Measurements from ENCODE around the gene VPS54. TPM values are rescaled to one million over a fixed set of nuclear protein-coding genes. Genes with fewer than 3 reads are reported as not detected.

Gene VPS54
- total RNA-seq, 1 donor from 2014 or later, result 22.2 TPM

DNA sequence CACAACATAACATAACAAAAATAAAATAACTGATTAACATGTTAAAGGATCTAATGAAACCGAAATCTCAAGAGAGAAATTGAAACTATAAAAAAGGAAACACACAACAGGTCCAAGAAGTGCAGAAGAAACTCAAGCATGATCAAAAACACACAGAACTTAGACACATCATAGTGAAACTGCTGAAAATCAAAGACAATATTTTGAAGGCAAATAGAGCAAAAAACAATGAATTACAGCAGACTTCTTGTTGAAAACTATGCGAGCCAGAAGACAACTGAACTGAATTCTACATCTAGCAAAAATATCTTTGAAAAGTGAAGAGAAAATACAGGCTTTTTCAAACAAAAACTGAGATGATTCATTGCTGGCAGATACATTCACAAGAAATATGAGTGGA, 116.2 kb downstream of the VPS54 start:
- no peak for DNase-seq (ENCODE audit: low spot score)

DNA sequence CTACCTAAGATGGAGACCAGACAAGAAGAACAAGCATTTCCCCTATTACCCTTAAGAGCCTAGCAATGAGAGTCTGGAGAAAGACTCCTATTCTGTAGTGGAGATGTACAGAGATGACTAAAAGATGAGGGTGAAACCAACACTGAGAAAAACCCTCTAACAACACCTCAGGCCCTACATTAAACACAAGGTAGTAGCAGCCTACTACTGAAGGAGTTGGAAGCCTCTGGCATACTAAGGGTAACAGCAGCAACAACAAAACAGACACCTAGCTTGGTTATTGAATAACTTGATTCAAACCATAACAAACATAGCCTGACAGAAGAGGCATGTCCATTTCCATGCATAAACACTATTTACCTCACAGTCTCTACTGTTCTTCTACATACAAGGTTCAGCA, 117.1 kb downstream of the VPS54 start:
- DNase-seq (ENCODE audit: low spot score), result no peak

DNA sequence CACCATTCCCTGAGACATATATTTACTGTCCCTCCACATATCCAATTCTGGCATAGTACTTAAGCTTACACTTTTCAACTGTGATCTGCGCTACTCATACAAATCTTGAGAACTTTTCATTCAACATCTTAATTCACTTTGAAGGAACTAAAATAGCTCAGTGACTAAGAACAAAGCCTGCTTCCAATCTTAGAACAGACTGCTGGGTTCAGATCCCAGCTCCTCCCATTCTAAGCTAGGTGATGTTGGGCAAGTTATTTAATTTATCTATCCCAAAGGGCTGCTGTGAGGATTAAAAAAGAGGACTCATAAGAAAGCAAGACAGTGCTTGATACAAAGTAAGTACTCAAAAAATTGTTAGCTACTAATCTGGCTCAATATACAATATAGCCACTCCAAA, 119.6 kb downstream of the VPS54 start:
- DNase-seq (ENCODE audit: low spot score), result no peak

DNA sequence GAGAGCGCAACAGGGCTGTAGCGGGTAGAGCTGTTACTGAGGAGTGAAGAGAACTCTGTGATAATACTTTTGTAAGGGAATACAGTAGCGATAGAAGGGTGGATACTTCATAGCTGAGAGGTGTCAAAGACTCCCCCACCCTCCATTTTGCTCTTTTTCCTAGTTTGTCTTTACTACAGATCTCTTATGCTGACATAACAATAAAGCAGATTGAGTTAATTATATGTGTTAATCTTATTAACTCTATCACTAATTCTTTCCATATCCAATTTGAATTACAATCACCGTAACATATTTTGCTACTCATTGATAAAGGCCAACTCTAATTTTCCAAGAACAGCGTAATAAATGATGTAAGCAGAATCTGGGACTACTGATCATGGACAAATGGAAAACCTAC, 120.4 kb downstream of the VPS54 start:
- DNase-seq (ENCODE audit: low spot score), result no peak

DNA sequence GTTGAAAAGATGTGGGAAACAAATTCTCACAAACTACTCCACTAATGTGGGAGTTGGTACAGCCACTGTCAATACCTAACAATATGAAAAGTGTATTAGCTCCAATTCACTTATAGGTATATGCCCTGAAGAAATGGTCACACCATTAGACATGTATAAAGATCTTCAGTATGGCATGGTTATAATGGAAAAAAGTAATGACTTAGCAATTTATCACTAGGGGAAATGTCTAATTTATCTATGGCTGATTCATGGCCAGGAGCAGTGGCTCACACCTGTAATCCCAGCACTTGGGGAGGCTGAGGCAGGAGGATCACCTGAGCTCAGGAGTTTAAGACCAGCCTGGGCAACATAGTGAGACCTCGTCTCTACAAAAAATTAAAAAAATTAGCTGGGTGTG, 125.1 kb downstream of the VPS54 start:
- DNase-seq (ENCODE audit: low spot score), result no peak

DNA sequence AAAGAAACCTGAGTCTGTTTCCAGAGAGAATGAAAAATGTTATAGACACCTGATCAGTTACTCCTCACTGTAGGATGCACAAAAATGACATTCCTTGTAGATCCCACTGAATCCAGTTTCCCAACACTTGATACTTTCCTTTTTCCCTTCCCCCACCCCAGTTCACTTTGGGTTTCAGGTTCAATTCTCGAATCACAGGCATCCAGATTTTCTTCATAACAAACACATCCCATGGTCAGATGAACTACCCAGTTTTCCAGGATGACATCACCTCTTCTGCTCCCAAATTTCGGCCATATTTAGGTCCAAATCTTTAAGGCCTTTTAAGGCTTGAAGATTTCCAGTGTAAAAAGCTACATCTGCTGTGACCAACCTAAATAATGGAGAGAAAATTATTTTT, 126.1 kb downstream of the VPS54 start:
- DNase-seq (ENCODE audit: low spot score), result no peak

DNA sequence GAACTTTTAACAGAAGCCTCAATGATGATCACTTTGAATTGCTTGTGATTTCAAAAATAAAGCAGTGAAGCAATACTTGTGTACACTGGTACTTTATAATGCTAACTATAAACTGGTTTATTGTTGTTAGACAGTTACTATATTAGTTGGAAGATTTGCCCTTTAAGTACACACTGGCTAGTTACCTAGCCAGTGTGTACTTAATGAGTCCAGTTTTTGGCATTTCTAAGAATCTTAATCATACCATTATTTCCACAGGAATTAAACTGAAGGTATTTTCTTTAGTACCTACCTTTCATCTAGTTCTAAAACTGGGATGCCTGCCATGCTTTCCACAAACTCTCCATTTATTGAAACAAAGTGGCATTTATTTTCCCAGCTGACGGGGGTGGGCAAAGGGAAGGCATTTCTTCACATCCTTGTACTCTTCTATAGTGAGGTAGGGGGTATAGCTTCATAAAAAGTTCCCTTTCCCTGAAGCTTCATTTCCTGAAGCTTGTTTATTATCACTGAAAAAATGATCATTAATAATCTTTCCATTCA, 127.7 kb downstream of the VPS54 start:
- no peak for DNase-seq (ENCODE audit: low spot score)

DNA sequence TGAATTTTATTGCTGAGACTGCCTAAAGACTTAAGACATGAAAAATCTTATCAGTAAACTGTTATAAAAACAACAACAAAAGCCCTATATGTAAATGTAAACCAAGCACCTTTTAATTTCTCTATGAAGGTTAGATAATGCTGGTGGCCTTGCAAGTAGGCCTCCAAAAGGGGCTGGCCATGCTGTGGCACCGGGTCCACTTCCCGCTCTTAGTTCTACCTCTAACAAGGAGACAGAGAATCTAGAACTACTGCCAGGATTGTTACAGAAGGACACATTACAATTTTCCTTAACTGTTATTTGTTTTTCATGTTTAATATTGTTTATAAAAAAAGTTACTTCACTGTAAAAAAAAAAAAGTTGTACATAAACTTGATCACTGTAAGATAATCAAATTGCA, 128.6 kb downstream of the VPS54 start:
- no peak for DNase-seq (ENCODE audit: low spot score)

DNA sequence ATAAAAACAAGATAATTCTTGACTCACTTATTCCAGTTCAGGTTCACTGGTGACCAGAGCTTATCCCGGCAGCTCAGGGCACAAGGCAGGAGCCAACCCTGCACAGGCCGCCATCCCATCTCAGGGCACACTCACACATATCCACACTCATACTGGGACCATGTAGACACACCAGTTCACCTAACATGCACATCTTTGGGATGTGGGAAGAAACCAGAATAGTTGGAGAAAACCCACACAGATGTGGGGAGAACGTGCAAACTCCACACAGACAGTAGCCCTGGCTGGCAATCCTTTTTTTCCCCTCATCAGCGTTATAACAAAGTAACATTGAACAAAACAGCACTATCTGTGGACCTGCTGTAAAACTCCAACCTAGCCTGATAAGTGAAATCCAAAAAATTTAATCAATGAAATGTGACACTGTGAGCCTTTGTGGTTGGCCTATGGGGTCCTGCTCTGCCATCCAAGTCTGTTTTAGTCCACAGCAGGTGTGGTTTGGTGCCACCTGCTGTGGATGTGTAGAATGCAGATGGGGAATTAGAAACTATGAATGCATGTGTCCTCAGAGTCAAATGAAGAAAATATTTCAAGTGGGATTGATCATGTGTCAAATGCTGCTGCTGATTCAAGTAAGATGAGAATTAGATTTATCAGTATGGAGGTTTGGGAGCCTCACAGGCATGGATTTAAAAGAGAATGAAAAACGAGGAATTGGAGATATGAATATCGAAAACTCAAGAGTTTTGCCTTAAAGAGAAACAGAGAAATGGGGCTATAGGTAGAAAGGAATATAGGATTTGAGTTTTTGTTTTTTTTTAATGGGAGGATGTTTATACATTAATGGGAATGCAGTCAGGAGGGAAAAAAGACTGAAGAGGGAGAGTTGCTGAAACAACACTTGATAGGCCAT, 130.5 kb downstream of the VPS54 start:
- no peak for DNase-seq (ENCODE audit: low spot score)

DNA sequence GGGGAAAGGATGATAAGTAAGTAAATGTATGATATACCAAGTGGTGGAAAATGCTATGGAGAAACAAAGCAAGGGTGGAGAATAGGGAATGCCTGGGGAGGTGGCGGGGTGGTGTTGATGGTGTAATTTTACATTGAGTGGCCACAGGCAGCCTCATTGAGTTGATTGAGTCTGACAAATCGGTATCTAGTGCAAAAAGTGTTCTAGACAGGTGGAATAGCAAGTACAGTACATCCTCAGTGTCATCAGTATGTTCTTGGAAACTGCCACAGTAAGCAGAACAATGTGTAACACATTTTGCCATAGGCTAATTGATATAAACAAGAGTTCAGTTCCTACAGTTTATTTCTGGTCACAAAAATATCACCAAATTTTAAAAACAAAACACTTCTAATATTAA, 131.2 kb downstream of the VPS54 start:
- no peak for DNase-seq (ENCODE audit: low spot score)

DNA sequence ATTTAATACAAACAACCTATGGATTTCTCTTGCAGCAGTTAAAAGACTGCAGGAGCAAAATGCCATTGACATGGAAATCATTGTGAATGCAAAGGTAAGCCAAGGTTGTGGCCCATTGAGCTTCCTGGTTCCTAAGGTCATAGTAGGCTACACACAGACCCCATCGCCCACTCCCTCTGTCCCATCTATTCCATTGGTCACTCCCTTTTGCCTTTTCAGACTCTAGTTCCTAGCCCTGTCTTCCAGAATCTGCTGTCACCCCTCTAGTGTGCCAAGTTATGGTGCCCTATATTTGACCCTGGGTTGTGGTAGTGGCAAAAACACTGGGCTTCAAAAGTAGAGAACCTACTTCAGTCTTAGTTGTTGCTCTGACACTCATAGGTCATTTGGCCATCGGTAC, 132.8 kb downstream of the VPS54 start:
- no peak for DNase-seq (ENCODE audit: low spot score)

DNA sequence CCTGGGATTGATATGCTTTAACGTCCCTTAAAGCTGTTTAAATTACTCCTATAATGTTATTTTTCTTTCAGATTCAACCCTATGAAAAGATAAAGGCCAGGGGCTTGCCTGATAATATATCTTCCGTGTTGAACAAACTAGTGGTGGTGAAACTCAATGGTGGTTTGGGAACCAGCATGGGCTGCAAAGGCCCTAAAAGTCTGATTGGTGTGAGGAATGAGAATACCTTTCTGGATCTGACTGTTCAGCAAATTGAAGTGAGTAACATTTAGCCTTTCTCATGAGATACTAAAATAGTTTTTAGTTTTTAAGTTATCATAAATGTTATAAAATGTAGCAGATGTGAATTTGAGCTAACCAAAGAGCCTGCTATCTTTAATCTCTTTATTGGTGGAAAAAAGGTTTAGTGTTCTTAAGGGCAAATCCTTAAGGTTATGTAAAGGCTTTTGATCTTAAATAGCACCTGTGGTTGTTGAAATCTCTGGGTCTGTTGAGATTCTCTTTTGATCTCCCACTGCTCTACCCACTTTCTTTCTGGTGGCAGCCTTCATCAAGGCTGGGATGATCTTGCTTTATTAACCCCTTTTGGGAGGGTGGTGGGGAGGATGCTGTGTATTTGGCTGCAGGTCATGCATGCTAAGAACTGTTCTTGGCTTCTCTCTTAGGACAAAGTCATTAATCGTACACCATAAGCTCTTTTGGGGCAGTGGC, 136.7 kb downstream of the VPS54 start:
- no peak for DNase-seq (ENCODE audit: low spot score)

DNA sequence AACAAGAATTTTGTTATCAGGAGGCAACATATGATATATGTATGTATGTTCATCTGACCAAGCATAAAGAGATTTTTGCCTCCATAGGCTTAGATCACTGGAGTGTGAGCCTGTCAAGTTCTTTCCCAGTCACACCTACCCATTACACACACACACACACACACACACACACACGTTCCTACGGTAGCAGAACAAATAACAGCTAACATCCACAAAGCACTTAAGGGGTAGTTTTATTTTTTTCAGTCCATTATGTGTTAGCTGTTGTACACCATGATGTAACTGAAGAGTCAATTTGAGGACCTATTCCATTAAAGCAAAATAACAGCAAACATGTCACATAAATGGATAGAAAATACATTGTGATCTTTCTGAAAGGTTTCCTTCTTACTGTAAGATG, 138.0 kb downstream of the VPS54 start:
- no peak for DNase-seq (ENCODE audit: low spot score)

DNA sequence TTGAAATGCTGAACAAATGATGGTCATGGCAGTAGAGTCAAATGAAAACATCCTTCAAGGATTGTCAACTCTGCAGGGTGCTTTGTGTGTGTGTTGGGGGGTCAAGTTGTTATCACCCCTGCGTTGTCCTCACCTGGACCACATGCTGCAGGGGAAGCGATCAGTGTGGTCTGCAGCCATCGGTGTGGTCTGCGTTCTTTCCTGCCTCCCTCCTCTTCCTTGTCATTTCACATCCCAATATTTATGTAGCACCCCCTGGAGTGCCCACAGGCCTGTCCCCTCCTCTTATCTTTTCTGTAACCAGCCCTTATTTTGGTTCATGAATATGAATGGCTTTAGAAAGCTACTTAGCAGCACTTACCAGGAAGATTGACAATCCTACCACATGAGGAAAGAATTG, 138.6 kb downstream of the VPS54 start:
- DNase-seq (ENCODE audit: low spot score), result no peak

DNA sequence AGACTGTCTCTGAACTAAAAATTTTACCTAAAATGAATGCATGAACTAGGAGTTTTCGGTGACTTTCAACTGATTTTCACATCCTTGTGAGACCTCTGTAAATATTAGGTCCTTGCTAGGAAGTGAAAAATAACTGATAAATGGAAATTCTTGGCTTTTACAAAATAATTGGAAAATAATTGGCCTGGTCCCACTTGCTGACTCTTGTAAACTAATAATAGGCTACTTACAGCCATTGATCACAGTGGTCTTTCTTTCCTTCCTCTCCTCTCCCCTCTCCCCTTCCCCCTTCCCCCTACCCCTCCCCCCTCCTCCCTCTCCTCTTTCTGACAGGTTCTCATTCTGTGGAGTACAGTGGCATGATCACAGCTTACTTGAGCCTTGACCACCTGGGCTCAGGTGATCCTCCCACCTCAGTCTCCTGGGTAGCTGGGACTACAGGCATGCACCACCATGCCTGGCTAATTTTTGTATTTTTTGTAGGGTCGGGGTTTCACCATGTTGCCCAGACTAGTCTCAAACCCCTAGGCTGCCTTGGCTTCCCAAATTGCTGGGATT, 139.3 kb downstream of the VPS54 start:
- no peak for DNase-seq (ENCODE audit: low spot score)

DNA sequence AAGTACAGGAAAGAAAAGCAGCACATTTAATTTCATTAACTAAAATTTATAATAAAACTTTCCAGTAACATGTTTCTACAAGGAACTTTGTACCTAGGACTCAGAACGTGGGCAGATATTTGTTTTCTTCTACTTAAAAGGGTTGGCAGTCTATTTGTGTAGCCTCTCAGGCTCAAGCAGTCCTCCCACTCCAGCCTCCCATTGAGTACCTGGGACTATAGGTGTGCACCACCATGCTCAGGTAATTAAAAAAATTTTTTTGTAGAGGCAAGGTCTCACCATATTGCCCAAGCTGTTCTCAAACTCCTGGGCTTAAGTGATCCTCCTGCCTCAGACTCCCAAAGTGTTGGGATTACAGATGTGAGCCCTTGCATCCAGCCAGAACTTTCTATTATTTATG, 140.7 kb downstream of the VPS54 start:
- DNase-seq (ENCODE audit: low spot score), result no peak

DNA sequence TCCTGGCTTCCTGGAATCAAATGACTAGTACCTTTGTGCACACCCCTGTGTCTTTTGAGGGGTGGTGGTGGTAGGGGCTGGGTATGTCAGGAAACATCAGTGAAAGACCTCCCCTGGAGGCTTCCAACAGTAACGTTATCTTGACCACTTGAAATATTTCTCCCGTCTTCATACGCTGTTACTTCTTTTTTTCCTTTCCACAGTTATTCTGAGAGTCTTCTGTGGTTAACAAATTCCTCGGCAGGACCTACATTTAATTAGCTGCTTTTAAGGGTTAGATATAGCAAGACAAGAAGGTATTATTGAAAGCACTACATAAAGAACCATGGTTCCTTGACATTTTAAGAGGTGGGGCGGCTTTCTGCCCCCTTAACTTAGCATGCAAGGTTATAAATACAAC, 142.9 kb downstream of the VPS54 start:
- DNase-seq (ENCODE audit: low spot score), result no peak

DNA sequence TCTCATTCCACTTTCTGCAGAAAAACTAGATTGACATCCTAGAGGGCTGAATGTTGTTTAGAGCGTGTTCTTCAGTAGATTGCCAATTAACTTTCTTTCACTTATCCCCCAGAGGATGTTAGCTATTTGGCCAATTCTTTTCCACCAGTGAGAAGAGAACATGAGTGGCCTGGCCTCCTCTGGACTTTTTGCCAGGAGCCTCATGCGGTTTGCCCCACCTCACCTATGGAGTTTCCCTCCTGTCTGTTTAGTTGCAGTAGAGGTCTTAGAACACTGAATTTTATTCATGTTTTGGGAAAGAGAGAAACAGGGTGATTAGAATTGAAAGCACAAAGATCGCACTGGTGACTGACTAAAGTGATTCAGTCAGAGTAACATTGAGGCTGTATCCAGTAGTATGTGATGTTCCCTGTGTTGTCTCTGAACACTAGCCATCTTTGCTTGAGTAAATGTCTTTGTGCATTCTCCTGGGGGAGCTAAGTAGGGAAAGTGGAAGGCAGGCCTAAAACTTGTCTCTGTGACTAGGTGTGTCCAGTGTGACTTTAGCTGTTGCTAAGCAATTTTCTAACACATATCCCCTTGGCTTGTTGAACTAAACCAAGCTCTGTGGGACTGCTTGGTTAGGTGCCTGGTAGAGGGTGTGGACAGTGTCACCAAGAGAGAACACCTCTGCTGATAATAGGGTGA, 143.5 kb downstream of the VPS54 start:
- no peak for DNase-seq (ENCODE audit: low spot score)

DNA sequence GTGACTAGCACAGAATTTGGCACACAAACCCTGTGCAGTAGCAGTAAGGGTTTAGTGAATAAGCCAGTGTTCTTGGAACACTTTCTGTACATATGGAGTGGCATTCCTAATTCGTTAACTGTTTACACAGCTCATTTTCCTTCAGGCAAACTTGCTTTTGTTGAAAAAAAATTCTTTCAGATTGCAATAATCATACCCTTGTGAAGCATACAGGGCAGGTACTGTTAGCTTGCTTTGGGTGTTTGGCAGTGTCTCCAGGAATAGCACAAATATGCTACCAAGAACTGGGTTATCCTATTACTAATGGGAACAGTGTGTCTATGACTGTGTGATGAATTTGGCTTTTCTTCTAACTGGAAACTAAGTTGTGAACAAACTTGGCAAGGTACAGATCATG, 144.1 kb downstream of the VPS54 start:
- DNase-seq (ENCODE audit: low spot score), result no peak

DNA sequence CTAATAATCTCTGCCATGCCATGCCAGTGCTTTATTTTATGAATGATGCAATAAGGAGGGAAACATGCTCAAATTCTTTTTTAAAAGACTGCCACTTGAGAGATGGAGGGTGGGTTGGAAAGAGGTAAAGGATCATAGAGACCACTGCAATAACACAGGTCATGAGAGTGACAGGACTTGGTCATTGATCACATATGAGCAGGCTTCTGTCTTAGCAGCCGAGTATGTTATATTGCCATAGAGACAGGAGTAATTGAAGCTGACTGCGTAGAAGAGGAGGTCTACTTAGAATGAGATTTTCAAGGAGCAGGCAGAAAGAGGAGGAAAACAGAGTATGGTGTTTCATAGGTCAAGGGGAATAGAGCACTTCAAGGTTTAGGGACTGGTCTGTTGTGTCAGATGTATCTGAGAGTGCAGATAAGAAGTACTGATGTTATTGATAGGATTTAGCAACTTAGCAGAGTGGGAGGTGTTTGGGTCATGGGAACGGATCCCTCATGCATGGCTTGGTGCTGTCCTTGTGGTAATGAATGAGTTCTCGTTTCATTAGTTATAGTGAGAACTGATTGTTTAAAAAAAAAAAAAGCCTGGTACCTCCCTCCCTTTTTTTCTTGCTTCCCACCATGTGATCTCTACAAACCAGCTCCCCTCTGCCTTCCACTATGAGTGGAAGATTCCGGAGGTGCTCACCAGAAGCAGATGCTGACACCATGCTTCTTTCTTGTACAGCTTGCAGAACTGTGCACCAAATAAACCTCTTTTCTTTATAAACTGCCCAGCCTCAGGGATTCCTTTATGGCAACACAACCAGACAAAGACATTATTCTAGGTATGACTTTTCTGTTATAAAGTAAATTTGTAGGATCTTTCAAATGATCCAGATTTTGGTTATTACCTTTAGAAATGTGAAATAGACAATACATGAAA, 144.8 kb downstream of the VPS54 start:
- DNase-seq (ENCODE audit: low spot score), result no peak
